GM18502 (cell line): ENCODE measurements around the gene EFR3B.

ENCODE experiments used
- ATAC-seq: cut with Tn5 transposase; IDR thresholded peaks from one replicate; pipeline ENCODE4 v1.9.1; 2021; ENCODE audit warnings: mild to moderate bottlenecking; ENCODE audit not compliant: unreplicated experiment, poor library complexity

The EFR3B gene

GRCh38 chr2:25174192-25174861 lies 132.5 kb downstream of the EFR3B start:
- ATAC-seq, result no peak

GRCh38 chr2:25176138-25176537 lies 134.3 kb downstream of the EFR3B start:
- no peak for ATAC-seq

- ATAC-seq, result no peak
These were observed 134.8 kb downstream of the EFR3B start for GRCh38 chr2:25176541-25177181.

- no peak for ATAC-seq
These were observed 135.3 kb downstream of the EFR3B start for GRCh38 chr2:25177211-25177611.

GRCh38 chr2:25178976-25179375 lies 137.1 kb downstream of the EFR3B start:
- ATAC-seq, result no peak

- no peak for ATAC-seq
These were observed 142.4 kb downstream of the EFR3B start for GRCh38 chr2:25184254-25184653.

GRCh38 chr2:25187729-25188350 lies 146.0 kb downstream of the EFR3B start:
- ATAC-seq, result no peak

GRCh38 chr2:25188405-25188804 lies 146.5 kb downstream of the EFR3B start:
- ATAC-seq, result no peak

GRCh38 chr2:25190536-25190935 lies 148.7 kb downstream of the EFR3B start:
- no peak for ATAC-seq

- no peak for ATAC-seq
These were observed 152.8 kb downstream of the EFR3B start for GRCh38 chr2:25194576-25195122.

GRCh38 chr2:25197336-25198208 lies 155.7 kb downstream of the EFR3B start:
- no peak for ATAC-seq

- ATAC-seq, result no peak
These were observed 156.3 kb downstream of the EFR3B start for GRCh38 chr2:25198209-25198525.

GRCh38 chr2:25198576-25198975 lies 156.7 kb downstream of the EFR3B start:
- ATAC-seq, result no peak

GRCh38 chr2:25201265-25201664 lies 159.4 kb downstream of the EFR3B start:
- ATAC-seq, result no peak

GRCh38 chr2:25201794-25202193 lies 159.9 kb downstream of the EFR3B start:
- no peak for ATAC-seq

- no peak for ATAC-seq
These were observed 160.4 kb downstream of the EFR3B start for GRCh38 chr2:25202275-25202674.

GRCh38 chr2:25204190-25204838 lies 162.4 kb downstream of the EFR3B start:
- ATAC-seq, result no peak

GRCh38 chr2:25207078-25207545 lies 165.2 kb downstream of the EFR3B start:
- ATAC-seq, result no peak
